Subcutaneous abdominal adipose tissue (tissue), 5 donors: ENCODE measurements around the gene PIMREG.
"Not testable (repeated sequence)": the region's sequence is repeated elsewhere in the genome, so short reads cannot be mapped to it uniquely, and the experiment has no call there.

Experiments used
- H3K27ac ChIP-seq: one replicate; pipeline ENCODE4 v1.7.0; 2013; ENCODE audit warnings: low read depth, mild to moderate bottlenecking, inconsistent platforms, low read length, moderate library complexity
- H3K27me3 ChIP-seq, 5 donors: one replicate each; pipeline ENCODE4 v1.7.0; 2013; ENCODE audit warnings: low read length in 5 of 5, inconsistent platforms in 1 of 5; ENCODE audit not compliant: control insufficient read depth in 5 of 5, insufficient read depth in 4 of 5
- H3K36me3 ChIP-seq, 5 donors: one replicate each; pipeline ENCODE4 v1.7.0; 2013; ENCODE audit warnings: low read length in 5 of 5; ENCODE audit not compliant: control insufficient read depth in 5 of 5, insufficient read depth in 5 of 5
- H3K4me1 ChIP-seq, 5 donors: one replicate each; pipeline ENCODE4 v1.7.0; 2013; ENCODE audit warnings: low read length in 5 of 5, mild to moderate bottlenecking in 3 of 5, moderate library complexity in 1 of 5; ENCODE audit not compliant: control insufficient read depth in 5 of 5, insufficient read depth in 5 of 5
- H3K4me3 ChIP-seq, 5 donors: one replicate each; pipeline ENCODE4 v1.7.0; 2013; ENCODE audit warnings: low read length in 5 of 5, low read depth in 1 of 5
- H3K9ac ChIP-seq, 5 donors: one replicate each; pipeline ENCODE4 v1.7.0; 2013; ENCODE audit warnings: low read length in 5 of 5, mild to moderate bottlenecking in 4 of 5, moderate library complexity in 3 of 5
- H3K9me3 ChIP-seq, 5 donors: one replicate each; pipeline ENCODE4 v1.7.0; 2013; ENCODE audit warnings: low read length in 5 of 5; ENCODE audit not compliant: control insufficient read depth in 5 of 5
- donor health status: healthy.
- donor health status: healthy.
- donor health status: healthy.
- donor health status: healthy.
- donor health status: healthy.

The PIMREG gene

GRCh38 chr17:6476076-6476809, 32.0 kb downstream of the PIMREG start:
- no peaks in the 10 kb centered on the region for H3K36me3 ChIP-seq
- peaks cover 3 to 6% (median 5%) of the 10 kb centered on the region in 5 donors for H3K27me3 ChIP-seq
- no peak overlapping the region for H3K27ac ChIP-seq

GRCh38 chr17:6476810-6477179, 32.5 kb downstream of the PIMREG start:
- Histone ChIP-seq H3K9ac (no peak overlapping the region), H3K27ac (no peak overlapping the region), H3K4me3 (no peak overlapping the region), H3K9me3 (no peaks in the 10 kb centered on the region), H3K4me1 (peaks cover 0 to 2% (median 0%) of the 10 kb centered on the region in 5 donors), H3K36me3 (no peaks in the 10 kb centered on the region), H3K27me3 (peaks cover 3 to 8% (median 5%) of the 10 kb centered on the region in 5 donors)

More at GRCh38 chr17:6476076-6476809, 32.0 kb downstream of the PIMREG start:
- H3K4me1 ChIP-seq, result peaks cover 0 to 2% (median 0%) of the 10 kb centered on the region in 5 donors
- H3K9ac ChIP-seq, result no peak overlapping the region
- H3K9me3 ChIP-seq, result no peaks in the 10 kb centered on the region
- no peak overlapping the region for H3K4me3 ChIP-seq

- no peak overlapping the region for H3K4me3 ChIP-seq
- H3K9ac ChIP-seq, result no peak overlapping the region
- peaks cover 3 to 8% (median 5%) of the 10 kb centered on the region in 5 donors for H3K27me3 ChIP-seq
- peaks cover 0 to 2% (median 0%) of the 10 kb centered on the region in 5 donors for H3K4me1 ChIP-seq
- no peak overlapping the region for H3K27ac ChIP-seq
- no peaks in the 10 kb centered on the region for H3K36me3 ChIP-seq
- no peaks in the 10 kb centered on the region for H3K9me3 ChIP-seq
Measured at GRCh38 chr17:6477831-6478383, 33.7 kb downstream of the PIMREG start.

- no peak overlapping the region for H3K9ac ChIP-seq
- peaks cover 0 to 2% (median 0%) of the 10 kb centered on the region in 5 donors for H3K4me1 ChIP-seq
- H3K4me3 ChIP-seq, result no peak overlapping the region
- no peaks in the 10 kb centered on the region for H3K9me3 ChIP-seq
- H3K27me3 ChIP-seq, result peaks cover 3 to 8% (median 5%) of the 10 kb centered on the region in 5 donors
- H3K27ac ChIP-seq, result no peak overlapping the region
- H3K36me3 ChIP-seq, result no peaks in the 10 kb centered on the region
Measured at GRCh38 chr17:6478486-6478885, 34.2 kb downstream of the PIMREG start.

GRCh38 chr17:6479622-6480302, 35.5 kb downstream of the PIMREG start:
- peaks cover 3 to 8% (median 5%) of the 10 kb centered on the region in 5 donors for H3K27me3 ChIP-seq
- no peak overlapping the region for H3K9ac ChIP-seq

GRCh38 chr17:6480303-6480675, 36.0 kb downstream of the PIMREG start:
- Histone ChIP-seq H3K36me3 (no peaks in the 10 kb centered on the region), H3K27me3 (peaks cover 3 to 8% (median 5%) of the 10 kb centered on the region in 5 donors), H3K4me1 (peaks cover 0 to 2% (median 0%) of the 10 kb centered on the region in 5 donors), H3K27ac (no peak overlapping the region), H3K4me3 (no peak overlapping the region), H3K9ac (no peak overlapping the region), H3K9me3 (no peaks in the 10 kb centered on the region)

More at GRCh38 chr17:6479622-6480302, 35.5 kb downstream of the PIMREG start:
- Histone ChIP-seq H3K4me3 (no peak overlapping the region), H3K27ac (no peak overlapping the region), H3K9me3 (no peaks in the 10 kb centered on the region), H3K4me1 (peaks cover 0 to 2% (median 0%) of the 10 kb centered on the region in 5 donors), H3K36me3 (no peaks in the 10 kb centered on the region)

- no peaks in the 10 kb centered on the region for H3K36me3 ChIP-seq
- peaks cover 3 to 8% (median 5%) of the 10 kb centered on the region in 5 donors for H3K27me3 ChIP-seq
- H3K27ac ChIP-seq, result no peak overlapping the region
- H3K9ac ChIP-seq, result no peak overlapping the region
- no peaks in the 10 kb centered on the region for H3K9me3 ChIP-seq
- no peak overlapping the region for H3K4me3 ChIP-seq
- peaks cover 0 to 5% (median 2%) of the 10 kb centered on the region in 5 donors for H3K4me1 ChIP-seq
Measured at GRCh38 chr17:6482105-6482455, 37.8 kb downstream of the PIMREG start.

- not testable (repeated sequence) for H3K36me3 ChIP-seq, H3K27ac ChIP-seq, H3K9ac ChIP-seq, H3K4me3 ChIP-seq, H3K27me3 ChIP-seq, H3K9me3 ChIP-seq
- peaks cover 0 to 12% (median 4%) of the 10 kb centered on the region in 5 donors for H3K4me1 ChIP-seq
Measured at GRCh38 chr17:6482796-6483195, 38.5 kb downstream of the PIMREG start.

GRCh38 chr17:6483507-6483906, 39.3 kb downstream of the PIMREG start:
- Histone ChIP-seq H3K4me1 (peaks cover 0 to 17% (median 4%) of the 10 kb centered on the region in 5 donors), H3K4me3 (no peak overlapping the region), H3K27me3 (peaks cover 4 to 8% (median 6%) of the 10 kb centered on the region in 5 donors), H3K27ac (no peak overlapping the region), H3K9me3 (no peaks in the 10 kb centered on the region), H3K36me3 (no peaks in the 10 kb centered on the region), H3K9ac (no peak overlapping the region)
